OCI-LY7 (cell line): ENCODE results near the gene NEAT1.

Source experiments
- EZH2phosphoT487 ChIP-seq: fragments of 200-600 bp; sonication (generic); IDR thresholded peaks from 2 replicates; pipeline ENCODE4 v1.6.1; 2018; ENCODE audit warnings: low read depth, borderline replicate concordance, mild to moderate bottlenecking, mixed run types, antibody characterized with exemption, low read length, moderate library complexity, mixed read lengths
- TF ChIP-seq, protein P1 (sequence below): fragments of 200-600 bp; sonication (generic); conservative IDR thresholded peaks from 2 replicates; pipeline ENCODE4 v1.5.1; 2014; ENCODE audit warnings: mild to moderate bottlenecking, antibody characterized with exemption, low read length, moderate library complexity, mixed read lengths

DNA sequence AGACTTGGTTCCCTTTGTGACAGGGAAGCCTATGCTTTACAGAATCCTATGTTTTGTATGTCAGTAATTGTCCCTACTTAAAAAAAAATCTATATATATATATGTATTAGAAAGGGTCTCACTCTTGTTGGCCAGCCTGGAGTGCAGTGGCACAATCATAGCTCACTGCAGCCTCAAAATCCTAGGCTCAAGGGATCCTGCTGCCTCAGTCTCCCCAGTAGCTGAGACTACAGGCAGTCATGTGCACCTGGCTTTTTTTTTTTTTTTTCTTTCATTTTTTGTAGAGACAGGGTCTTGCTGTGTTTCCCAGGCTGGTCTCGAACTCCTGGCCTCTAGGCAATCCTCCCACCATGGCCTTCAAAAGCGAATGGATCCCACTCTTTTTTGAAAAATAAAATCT is 2.1 kb upstream of the NEAT1 start:
- TF ChIP-seq, protein P1, sequence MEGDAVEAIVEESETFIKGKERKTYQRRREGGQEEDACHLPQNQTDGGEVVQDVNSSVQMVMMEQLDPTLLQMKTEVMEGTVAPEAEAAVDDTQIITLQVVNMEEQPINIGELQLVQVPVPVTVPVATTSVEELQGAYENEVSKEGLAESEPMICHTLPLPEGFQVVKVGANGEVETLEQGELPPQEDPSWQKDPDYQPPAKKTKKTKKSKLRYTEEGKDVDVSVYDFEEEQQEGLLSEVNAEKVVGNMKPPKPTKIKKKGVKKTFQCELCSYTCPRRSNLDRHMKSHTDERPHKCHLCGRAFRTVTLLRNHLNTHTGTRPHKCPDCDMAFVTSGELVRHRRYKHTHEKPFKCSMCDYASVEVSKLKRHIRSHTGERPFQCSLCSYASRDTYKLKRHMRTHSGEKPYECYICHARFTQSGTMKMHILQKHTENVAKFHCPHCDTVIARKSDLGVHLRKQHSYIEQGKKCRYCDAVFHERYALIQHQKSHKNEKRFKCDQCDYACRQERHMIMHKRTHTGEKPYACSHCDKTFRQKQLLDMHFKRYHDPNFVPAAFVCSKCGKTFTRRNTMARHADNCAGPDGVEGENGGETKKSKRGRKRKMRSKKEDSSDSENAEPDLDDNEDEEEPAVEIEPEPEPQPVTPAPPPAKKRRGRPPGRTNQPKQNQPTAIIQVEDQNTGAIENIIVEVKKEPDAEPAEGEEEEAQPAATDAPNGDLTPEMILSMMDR, result no peak
- no peak for TF ChIP-seq EZH2phosphoT487
